ENCODE data around the gene GABRG2.
"Not testable (repeated sequence)": the region's sequence is repeated elsewhere in the genome, so short reads cannot be mapped to it uniquely, and the experiment has no call there.

The GABRG2 gene

GRCh38 chr5:162067655-162068411 lies at the start of gene GABRG2:
TSS of gene GABRG2 (plus strand) at chr5:162067773. CDS start at chr5:162068000, 227 bp downstream.
- no peak for DNase-seq
- in situ Hi-C loops (cut with MboI; ENCODE audit: low pct_unique_long_range_greater_than_20kb, low sequenced_read_pairs), result no loop called here

- in situ Hi-C loops (cut with MboI; ENCODE audit: low pct_unique_long_range_greater_than_20kb, low sequenced_read_pairs), result no loop called here
- DNase-seq, result no peak
Measured at GRCh38 chr5:162025312-162025711, 42.3 kb upstream of the GABRG2 start.

GRCh38 chr5:162026803-162027202 lies 40.8 kb upstream of the GABRG2 start:
- no peak for DNase-seq

GRCh38 chr5:162037431-162037830 lies 30.1 kb upstream of the GABRG2 start:
- in situ Hi-C loops (cut with MboI; ENCODE audit: low pct_unique_long_range_greater_than_20kb, low sequenced_read_pairs), result no loop called here
- DNase-seq, result no peak

More at GRCh38 chr5:162026803-162027202, 40.8 kb upstream of the GABRG2 start:
- in situ Hi-C loops (cut with MboI; ENCODE audit: low pct_unique_long_range_greater_than_20kb, low sequenced_read_pairs), result no loop called here

GRCh38 chr5:162047279-162047678 lies 20.3 kb upstream of the GABRG2 start:
- DNase-seq, result no peak
- in situ Hi-C loops (cut with MboI; ENCODE audit: low pct_unique_long_range_greater_than_20kb, low sequenced_read_pairs), result no loop called here

GRCh38 chr5:162052676-162053075 lies 14.9 kb upstream of the GABRG2 start:
- no peak for DNase-seq
- in situ Hi-C loops (cut with MboI; ENCODE audit: low pct_unique_long_range_greater_than_20kb, low sequenced_read_pairs), result no loop called here

GRCh38 chr5:162055095-162055494 lies 12.5 kb upstream of the GABRG2 start:
- DNase-seq; in situ Hi-C loops (cut with MboI; ENCODE audit: low pct_unique_long_range_greater_than_20kb, low sequenced_read_pairs): not testable (repeated sequence)

- DNase-seq, result no peak
- in situ Hi-C loops (cut with MboI; ENCODE audit: low pct_unique_long_range_greater_than_20kb, low sequenced_read_pairs), result no loop called here
Measured at GRCh38 chr5:162067162-162067561, 411 bp upstream of the GABRG2 start.

- in situ Hi-C loops (cut with MboI; ENCODE audit: low pct_unique_long_range_greater_than_20kb, low sequenced_read_pairs), result no loop called here
- peak; percentile 14 for DNase-seq
Measured at GRCh38 chr5:162068412-162068811, 839 bp downstream of the GABRG2 start.

GRCh38 chr5:162068936-162069335 lies 1.4 kb downstream of the GABRG2 start:
- no peak for DNase-seq
- in situ Hi-C loops (cut with MboI; ENCODE audit: low pct_unique_long_range_greater_than_20kb, low sequenced_read_pairs), result no loop called here

GRCh38 chr5:162078805-162079204 lies 11.2 kb downstream of the GABRG2 start:
- in situ Hi-C loops (cut with MboI; ENCODE audit: low pct_unique_long_range_greater_than_20kb, low sequenced_read_pairs), result no loop called here
- DNase-seq, result no peak

GRCh38 chr5:162091336-162091735 lies 23.8 kb downstream of the GABRG2 start:
- in situ Hi-C loops (cut with MboI; ENCODE audit: low pct_unique_long_range_greater_than_20kb, low sequenced_read_pairs), result no loop called here
- peak; percentile 3 for DNase-seq

GRCh38 chr5:162096448-162096847 lies 28.9 kb downstream of the GABRG2 start:
- DNase-seq, result no peak
- in situ Hi-C loops (cut with MboI; ENCODE audit: low pct_unique_long_range_greater_than_20kb, low sequenced_read_pairs), result no loop called here

- in situ Hi-C loops (cut with MboI; ENCODE audit: low pct_unique_long_range_greater_than_20kb, low sequenced_read_pairs), result no loop called here
- DNase-seq, result no peak
Measured at GRCh38 chr5:162107591-162107990, 40.0 kb downstream of the GABRG2 start.

- in situ Hi-C loops (cut with MboI; ENCODE audit: low pct_unique_long_range_greater_than_20kb, low sequenced_read_pairs), result no loop called here
- DNase-seq, result no peak
Measured at GRCh38 chr5:162119801-162120200, 52.2 kb downstream of the GABRG2 start.

GRCh38 chr5:162128117-162128516 lies 60.5 kb downstream of the GABRG2 start:
- in situ Hi-C loops (cut with MboI; ENCODE audit: low pct_unique_long_range_greater_than_20kb, low sequenced_read_pairs), result no loop called here
- no peak for DNase-seq

GRCh38 chr5:162132348-162132747 lies 64.8 kb downstream of the GABRG2 start:
- in situ Hi-C loops (cut with MboI; ENCODE audit: low pct_unique_long_range_greater_than_20kb, low sequenced_read_pairs), result no loop called here
- no peak for DNase-seq

- DNase-seq, result no peak
- in situ Hi-C loops (cut with MboI; ENCODE audit: low pct_unique_long_range_greater_than_20kb, low sequenced_read_pairs), result no loop called here
Measured at GRCh38 chr5:162139190-162139589, 71.6 kb downstream of the GABRG2 start.

GRCh38 chr5:162154242-162154641 lies 86.7 kb downstream of the GABRG2 start:
- DNase-seq, result no peak
- in situ Hi-C loops (cut with MboI; ENCODE audit: low pct_unique_long_range_greater_than_20kb, low sequenced_read_pairs), result no loop called here

- no peak for DNase-seq
- in situ Hi-C loops (cut with MboI; ENCODE audit: low pct_unique_long_range_greater_than_20kb, low sequenced_read_pairs), result no loop called here
Measured at GRCh38 chr5:162160401-162160800, 92.8 kb downstream of the GABRG2 start.

- DNase-seq, result no peak
- in situ Hi-C loops (cut with MboI; ENCODE audit: low pct_unique_long_range_greater_than_20kb, low sequenced_read_pairs), result no loop called here
Measured at GRCh38 chr5:162163663-162164062, 96.1 kb downstream of the GABRG2 start.

Measured in KBM-7 (cell line).